GM18951 (cell line): ENCODE results near the gene CDCA8.
"Not testable (repeated sequence)": the region's sequence is repeated elsewhere in the genome, so short reads cannot be mapped to it uniquely, and the experiment has no call there.

ENCODE experiments used
- POLR2A ChIP-seq: IDR thresholded peaks from 4 replicates; pipeline ENCODE4 v1.6.1; 2011; ENCODE audit warnings: mild to moderate bottlenecking; ENCODE audit not compliant: insufficient read length, insufficient read depth; ENCODE audit errors: extremely low read depth
- in situ Hi-C: fragments of 300-500 bp; cut with MboI; formaldehyde crosslinking; loops from one replicate; pipeline ENCODE4 v1.12.0; 2022; ENCODE audit warnings: low sequenced_read_pairs, mixed read lengths, inconsistent platforms; ENCODE audit not compliant: unreplicated experiment

CDCA8 gene

DNA sequence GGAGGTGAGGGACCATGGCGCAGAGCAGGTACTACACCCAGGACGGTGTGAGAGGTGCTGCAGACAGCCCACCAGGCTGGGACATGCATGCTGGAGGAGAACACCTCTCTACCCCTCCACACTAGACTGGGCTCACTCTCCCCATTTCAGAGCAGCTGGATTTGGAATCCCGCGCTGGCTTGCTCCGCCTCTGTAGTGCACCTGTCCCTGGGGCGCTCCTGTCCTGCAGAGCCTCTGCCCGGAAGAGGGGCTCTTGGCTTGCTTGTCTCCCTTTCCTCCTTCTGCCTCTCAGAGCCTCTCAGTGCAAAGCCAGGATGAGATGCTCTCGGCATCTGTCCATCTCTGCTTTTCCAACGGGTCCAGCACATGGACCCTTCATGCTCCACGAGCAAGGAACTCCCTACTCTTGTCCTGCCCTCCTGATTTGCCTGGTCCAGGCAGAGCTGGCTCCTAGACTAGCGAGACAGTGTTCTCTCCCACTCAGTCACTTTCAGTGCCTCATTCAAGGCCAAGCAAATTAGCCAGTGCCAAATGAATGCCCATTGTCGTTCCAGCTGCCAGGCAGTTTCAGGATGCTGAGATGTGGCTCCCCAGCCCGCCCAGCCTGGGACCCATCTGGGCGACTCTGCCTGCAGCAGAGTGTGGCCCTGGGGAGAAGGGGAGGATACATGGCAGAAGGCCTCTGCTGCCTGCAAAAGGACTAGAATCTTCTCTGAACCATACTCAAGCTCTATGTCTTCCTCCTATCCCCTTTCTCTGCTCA lies 33.7 kb downstream of the CDCA8 start:
- in situ Hi-C loops: no loop called here
- no peak for TF ChIP-seq POLR2A

DNA sequence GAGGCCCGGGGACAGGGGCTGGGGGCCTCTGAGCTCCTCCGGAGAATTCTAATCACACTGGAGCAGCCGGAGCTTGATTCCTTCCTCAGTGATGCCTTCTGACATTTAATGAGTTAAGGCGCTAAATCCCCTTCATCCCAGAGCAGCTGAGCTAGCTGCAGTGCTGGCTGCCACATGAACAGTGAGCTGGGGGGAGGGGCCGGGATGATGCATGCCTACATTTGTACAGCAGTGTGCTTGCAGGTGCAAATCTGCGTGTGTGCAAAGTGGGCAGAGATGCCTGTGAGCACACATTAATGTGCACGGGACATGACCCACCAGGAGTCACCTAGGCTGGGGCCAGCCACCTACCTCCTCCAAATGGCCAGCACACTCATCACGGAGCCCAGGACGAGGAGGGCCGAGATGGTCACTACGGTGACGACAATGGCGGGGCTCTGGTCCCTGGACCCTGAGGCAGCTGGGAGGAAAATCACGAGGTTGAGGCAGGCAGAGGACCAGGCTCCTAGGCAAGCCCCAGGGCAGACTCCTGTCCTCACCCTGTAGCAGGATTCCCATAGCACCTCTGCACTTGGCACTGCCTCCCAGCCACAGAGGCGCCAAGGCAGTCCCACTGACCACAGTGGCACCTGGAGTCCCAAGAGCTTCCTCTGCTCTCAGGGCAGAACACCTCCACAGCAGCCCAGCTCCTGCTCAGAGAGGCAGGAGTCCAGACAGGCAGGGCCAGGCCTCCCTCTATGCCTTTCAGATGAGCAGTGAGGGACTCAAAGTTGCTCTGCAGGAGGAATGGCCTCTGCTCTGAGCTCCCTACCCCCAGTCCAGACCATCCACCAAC lies 34.7 kb downstream of the CDCA8 start:
- no peak for TF ChIP-seq POLR2A
- in situ Hi-C loops: no loop called here

DNA sequence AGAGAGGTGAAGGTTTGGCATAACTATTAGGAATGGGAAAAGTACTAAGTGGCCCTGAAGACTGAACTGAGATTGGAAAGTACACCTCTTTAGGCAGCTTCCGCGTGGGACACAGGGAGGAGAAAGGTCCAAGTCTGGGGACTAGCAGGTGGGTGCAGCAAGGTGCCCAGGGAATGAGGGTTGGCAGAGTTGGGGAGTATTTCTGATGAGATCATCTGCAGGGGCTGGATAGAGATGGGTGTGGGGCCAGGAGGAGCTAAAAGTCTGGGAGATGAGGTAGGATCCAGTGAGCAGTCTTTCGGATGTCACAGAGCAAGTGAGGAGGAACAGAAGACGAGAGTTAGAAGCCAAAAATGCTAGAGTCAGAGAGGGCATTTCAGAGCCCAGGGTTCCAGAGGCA lies 36.1 kb downstream of the CDCA8 start:
- no peak for TF ChIP-seq POLR2A
- in situ Hi-C loops: no loop called here

DNA sequence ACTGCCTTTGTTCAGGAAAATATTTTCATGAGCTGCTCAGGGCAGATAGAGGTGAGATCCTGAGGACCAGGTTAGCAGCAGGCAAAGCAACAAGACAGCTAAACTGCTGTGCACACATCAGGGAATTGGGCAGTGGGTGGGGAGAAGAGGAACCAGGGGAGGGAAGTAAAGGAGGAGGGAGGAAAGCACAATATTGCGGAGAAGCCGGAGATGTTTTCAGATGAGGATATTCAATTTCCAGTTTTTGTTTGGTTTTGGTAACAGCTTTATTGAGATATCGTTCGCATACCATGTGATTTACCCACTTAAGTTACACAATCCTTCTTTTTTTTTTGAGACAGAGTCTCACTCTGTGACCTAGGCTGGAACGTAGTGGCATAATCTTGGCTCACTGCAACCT lies 38.1 kb downstream of the CDCA8 start:
- in situ Hi-C loops: no loop called here
- no peak for TF ChIP-seq POLR2A

DNA sequence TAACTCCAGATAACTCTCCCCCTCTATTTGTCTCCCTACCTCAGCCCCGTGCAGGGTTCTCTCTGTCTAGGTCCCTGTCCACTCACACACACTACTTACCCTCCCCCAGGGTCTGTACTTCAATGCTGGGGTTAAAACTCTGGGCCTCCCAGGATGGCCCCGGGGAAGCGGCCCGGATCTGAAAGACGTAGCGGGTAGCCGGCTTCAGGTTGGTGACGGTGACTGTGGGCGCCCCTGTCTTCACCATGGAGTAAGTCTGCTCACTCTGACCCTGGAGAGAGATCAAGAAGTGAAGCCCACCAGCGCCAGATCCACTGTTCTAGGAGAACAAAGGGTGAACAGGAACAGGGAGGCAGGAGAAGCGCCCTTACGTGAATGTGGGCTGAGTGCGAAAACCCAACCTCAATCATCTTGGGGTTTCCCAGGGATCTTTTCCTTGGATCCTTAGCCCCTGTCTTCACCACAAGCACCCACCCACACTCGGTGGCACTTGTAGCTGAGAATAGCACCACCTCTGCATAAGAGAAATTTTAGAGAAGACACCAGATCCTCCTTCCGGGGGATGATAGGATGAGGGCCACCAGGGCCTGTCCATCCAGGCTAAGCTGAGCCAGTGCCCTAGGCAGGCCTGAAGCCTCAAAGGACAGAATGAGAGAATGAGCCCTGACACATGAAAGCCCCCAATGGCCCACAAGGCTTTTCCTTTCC lies 39.1 kb downstream of the CDCA8 start:
- in situ Hi-C loops: no loop called here
- TF ChIP-seq POLR2A: no peak

DNA sequence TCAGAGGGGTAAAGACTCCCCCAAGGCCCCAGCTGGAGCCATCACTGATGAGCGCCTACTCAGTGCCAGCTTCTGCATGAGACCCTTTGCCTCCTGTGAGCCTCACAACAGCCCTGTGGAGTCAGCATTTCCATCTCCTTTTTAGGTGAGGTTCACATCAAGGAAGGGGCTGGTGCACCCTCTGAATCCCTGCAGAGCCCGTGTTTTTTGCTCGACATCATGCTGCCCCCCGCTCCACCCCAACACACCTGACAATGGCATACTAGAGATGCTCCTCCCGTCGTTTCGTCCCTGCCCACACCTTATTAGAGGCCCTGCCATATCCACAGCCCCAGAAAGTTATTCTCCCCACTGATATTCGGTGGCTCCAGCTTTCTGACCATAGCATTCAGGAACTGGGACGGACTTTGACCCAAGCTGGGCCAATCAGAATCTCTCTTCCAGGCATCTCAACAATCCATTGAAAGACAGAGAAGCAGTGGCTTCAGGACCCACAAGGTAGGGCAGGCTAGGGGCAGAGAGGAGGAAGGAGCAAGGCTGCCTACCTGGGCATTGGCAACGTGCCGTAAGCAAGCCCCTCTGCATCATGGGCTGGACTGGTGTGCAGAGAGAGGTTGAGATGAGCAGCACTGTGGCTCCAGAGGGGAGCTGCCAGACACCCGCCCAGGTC lies 39.9 kb downstream of the CDCA8 start:
- TF ChIP-seq POLR2A: no peak
- in situ Hi-C loops: no loop called here

DNA sequence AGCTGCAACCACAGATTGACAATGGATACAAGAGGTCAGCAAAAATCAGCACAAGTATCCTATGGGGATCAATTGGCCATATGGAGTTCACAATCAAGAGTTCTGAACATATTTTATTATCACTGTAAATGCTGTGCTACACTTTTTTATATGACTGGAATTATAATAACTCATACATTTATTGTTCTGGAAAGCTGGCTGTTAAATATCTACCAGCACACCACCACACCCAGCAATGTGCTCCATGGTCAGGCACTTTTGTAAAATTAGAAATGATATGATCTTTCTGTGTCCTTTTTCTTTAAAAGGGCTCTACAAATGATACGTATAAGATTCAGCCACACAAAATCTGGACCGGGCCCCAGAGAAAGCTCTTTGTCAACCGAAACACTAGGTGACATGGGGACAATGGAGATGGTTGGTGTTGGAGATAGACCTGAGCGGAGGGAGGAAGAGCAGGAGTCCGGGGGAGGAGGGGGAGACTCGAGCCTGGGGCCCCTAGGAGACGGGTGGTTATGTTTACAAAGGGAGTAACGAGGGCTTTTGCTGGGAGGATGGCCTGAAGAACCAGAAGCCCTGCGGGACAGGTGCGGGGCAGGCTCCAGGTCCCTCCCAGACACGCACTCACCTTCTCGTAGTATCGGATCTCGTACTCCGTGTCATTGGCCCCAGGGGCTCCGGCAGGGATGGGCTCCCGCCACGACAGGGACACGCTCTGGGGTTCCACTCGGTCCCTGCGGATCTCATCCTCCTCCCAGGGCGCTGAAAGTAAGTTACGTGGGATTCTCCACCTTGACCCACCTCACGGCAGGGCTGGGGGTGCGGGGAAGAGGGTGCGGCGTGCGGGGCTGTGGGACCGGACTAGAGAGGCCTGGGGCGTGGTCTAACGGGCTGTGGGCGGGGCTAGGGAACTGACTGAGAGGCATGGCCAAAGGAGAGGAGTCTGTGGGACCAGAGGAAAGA lies 42.6 kb downstream of the CDCA8 start:
- TF ChIP-seq POLR2A: no peak
- in situ Hi-C loops: no loop called here

DNA sequence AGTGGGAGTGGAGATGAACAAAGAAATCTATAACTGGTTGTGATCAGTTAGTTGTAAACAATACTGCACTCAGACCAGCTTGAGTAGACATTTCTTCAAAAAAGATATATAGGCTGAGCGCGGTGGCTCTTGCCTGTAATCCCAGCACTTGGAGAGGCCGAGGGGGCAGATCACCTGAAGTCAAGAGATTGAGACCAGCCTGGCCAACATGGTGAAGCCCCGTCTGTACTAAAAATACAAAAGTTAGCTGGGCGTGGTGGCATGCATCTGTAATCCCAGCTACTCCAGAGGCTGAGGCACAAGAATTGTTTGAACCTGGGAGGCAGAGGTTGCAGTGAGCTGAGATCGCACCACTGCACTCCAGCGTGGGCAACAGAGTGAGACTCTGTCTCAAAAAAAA lies 45.7 kb downstream of the CDCA8 start:
- in situ Hi-C loops: not testable (repeated sequence)

DNA sequence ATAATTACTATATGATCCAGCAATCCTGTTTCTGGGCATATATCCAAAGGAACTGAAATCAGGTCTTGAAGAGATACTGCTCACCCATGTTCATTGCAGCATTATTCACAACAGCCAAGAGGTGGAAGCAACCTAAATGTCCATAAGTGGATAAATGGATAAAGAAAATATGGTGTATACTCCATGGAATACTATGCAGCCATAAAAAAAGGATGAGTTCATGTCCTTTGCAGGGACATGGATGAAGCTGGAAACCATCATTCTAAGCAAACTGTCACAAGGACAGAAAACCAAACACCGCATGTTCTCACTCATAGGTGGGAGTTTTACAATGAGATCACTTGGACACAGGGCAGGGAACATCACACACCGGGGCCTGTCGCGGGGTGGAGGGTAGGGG lies 46.3 kb downstream of the CDCA8 start:
- in situ Hi-C loops: not testable (repeated sequence)

DNA sequence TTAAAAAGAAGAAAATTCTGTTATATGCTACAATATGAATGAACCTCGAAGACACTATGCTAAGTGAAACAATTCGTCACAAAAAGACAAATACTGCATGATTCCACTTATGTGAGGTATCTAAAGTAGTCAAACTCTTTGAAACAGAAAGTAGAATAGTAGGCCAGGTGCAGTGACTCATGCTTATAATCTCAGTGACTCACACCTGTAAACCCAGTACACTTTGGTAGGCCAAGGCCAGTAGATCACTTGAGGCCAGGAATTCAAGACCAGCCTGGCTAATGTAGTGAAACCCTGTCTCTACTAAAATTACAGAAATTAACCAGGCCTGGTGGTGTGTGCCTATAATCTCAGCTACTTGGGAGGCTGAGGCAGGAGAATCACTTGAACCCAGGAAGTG lies 46.9 kb downstream of the CDCA8 start:
- in situ Hi-C loops: no loop called here
- no peak for TF ChIP-seq POLR2A

DNA sequence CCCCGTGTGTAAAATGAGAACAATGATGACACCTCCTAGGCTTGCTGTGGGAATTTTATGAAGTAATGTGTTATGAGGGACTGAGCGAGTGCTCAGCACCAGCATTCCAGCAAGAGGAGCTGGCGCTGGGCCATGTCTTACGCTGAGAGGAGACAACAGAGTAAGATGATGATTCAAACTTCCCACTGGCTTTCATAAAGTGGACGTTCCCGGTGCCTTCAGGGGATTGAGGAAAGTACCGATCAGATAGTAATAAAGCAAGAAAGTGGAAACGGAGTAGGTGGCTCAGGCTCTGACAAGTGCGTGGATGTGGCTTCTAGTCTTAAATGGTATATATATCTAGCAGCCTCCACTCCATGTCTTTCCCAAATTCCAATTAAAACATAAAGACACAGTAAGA lies 48.8 kb downstream of the CDCA8 start:
- in situ Hi-C loops: no loop called here
- TF ChIP-seq POLR2A: no peak

DNA sequence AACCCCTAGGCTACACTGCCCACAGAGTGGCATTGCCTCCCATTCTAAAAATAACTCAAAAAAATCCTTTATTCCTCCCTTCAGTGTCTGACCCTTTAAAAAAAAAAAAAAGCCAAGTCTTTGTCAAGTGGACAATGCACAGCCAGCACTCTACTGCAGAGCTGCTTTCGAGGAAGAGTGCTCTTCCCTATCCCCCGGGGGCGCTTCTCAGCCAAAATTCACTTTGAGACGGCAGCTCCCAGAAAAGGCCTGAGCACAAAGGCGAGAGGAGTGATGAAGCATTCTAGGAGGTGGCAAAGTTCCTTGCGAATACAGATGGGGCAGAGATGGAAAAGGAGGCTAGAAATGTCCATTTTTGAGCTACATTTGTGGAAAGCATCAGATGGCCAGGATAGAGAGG lies 49.3 kb downstream of the CDCA8 start:
- in situ Hi-C loops: no loop called here
- TF ChIP-seq POLR2A: no peak
